AG09319 (cell line): ENCODE data around the gene ZNF417.

Experiments used
- DNase-seq: peaks from one replicate; pipeline ENCODE4 v3.0.0-alpha.2; 2010; ENCODE audit warnings: low read depth; ENCODE audit errors: extremely low read depth
- TF ChIP-seq, protein P1 (sequence below): IDR thresholded peaks from 2 replicates; pipeline ENCODE4 v1.5.1; 2011; ENCODE audit warnings: low read depth, mild to moderate bottlenecking, inconsistent platforms, low read length, moderate library complexity

ZNF417 gene

DNA sequence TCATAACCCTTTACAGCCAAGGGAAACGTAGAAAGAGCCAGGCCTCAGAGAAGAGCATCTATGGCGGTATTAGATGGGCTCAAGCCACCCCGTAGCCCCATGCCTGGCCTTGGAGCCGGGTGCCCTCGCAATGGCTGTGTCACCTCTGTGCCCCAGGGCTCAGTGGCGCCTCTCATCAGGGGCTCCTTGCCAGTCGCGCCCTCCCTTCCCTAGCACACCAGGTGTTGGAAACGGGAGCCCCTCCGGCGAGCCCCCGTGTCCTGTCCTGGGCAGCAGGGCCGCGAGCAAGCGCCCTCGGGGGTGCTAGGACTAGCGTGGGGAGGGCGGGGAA, 30.7 kb upstream of the ZNF417 start:
- no peak for DNase-seq
- TF ChIP-seq, protein P1, sequence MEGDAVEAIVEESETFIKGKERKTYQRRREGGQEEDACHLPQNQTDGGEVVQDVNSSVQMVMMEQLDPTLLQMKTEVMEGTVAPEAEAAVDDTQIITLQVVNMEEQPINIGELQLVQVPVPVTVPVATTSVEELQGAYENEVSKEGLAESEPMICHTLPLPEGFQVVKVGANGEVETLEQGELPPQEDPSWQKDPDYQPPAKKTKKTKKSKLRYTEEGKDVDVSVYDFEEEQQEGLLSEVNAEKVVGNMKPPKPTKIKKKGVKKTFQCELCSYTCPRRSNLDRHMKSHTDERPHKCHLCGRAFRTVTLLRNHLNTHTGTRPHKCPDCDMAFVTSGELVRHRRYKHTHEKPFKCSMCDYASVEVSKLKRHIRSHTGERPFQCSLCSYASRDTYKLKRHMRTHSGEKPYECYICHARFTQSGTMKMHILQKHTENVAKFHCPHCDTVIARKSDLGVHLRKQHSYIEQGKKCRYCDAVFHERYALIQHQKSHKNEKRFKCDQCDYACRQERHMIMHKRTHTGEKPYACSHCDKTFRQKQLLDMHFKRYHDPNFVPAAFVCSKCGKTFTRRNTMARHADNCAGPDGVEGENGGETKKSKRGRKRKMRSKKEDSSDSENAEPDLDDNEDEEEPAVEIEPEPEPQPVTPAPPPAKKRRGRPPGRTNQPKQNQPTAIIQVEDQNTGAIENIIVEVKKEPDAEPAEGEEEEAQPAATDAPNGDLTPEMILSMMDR = no peak

GRCh38 chr19:57946316-57946715, 29.9 kb upstream of the ZNF417 start:
- no peak for DNase-seq
- TF ChIP-seq, protein P1 = no peak

- TF ChIP-seq, protein P1 = no peak
- no peak for DNase-seq
Measured at GRCh38 chr19:57941593-57941992, 25.2 kb upstream of the ZNF417 start.

- no peak for DNase-seq
- TF ChIP-seq, protein P1 = no peak
Measured at GRCh38 chr19:57935731-57936130, 19.3 kb upstream of the ZNF417 start.

DNA sequence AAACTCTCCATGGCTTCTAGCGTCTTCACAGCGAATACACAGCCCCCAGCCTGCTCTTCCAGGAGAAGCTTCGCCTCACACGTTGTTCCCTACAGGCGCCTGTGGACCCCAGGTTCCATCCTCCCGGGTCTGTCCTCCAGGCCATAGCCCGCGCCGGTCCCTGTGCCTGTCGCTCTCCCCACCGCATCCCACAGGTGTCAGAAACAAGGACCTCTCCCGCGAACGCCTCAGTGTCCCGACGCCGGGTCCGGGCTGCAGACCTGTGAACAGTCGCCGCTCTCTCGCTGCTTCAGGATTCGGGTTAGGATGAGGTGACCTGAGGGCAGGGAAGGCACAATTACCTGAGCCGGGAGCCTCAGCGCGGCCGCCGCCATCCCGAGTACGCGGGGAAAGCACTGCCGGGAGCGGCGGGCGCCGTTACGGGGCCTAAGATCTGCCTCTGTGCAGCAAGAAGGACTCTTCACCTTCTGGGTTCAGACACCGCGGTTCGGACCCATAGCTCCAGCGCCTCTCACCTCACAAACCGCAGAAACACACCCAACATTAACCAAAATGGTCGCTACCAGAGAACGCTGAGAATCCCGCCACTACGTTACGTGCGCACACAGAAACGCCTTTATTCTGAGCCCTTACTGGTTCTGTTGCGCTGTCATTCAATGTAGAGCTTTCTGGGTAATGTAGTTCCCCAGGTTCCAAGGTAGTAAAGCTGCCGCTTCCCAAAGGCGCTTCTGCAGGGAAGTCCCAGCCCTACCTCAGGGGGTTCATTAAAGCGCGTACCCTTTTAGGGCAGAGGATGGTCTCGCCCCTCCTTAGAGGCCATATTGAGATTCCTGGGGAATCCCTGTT, 18.7 kb upstream of the ZNF417 start, which contains the start of gene ZNF418:
Gene ZNF418 (minus strand): TSS at position 583 of the 846 bp plus-strand sequence. CDS start 1,580 bp downstream, outside the sequence.
- TF ChIP-seq, protein P1 = no peak
- DNase-seq = peak; percentile 39

DNA sequence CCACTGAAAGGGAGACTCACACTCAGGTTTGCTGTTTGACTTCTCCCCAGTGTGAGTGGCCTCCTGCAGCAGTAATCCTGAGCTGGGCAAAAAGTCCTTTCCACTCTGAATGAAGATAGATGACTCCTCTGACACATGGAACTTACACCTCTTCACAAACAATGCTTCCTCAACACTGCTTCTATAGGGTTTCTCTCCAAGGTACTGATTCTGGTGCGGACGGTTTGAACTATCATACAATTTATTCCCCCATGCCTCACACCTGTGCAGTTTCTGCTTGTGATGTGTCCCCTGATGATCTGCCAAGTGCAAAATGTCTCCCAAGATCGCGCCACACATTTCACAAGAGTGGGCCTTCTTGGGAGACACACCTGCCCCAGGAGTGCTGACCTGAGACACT, 11.2 kb upstream of the ZNF417 start:
- DNase-seq = no peak
- TF ChIP-seq, protein P1 = no peak

DNA sequence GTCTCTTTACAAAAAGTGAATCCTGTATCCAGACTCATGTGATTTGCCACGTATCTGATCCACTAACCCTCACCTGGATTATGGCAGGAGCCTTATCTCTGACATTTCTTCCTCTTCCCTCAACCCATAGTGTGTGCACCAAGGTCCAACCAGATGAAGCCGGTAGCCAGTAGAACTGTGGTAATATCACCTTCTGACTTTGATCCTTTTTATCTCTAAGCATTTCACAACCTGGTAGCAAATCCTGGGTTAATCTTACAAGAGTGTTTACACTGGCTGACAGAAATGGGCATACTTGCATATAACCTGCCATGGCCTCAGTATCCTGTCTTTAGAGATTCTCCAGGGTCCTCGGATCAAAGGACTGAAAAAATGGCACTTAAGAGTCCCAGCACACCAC, 1.9 kb downstream of the ZNF417 start:
- no peak for DNase-seq
- TF ChIP-seq, protein P1 = no peak
